HFFc6 (cell line): ENCODE measurements around the gene CLCA1. TPM values are rescaled to one million over a fixed set of nuclear protein-coding genes. Genes with fewer than 3 reads are reported as not detected.

Experiments
- DNase-seq: peaks from one replicate; pipeline ENCODE4 v3.0.0-alpha.2; 2018
- H3K27ac Mint-ChIP-seq: 2 replicates; pipeline ENCODE4 v1.8.0; 2020; ENCODE audit warnings: mild to moderate bottlenecking, mixed read lengths
- H3K27me3 Mint-ChIP-seq: 2 replicates; pipeline ENCODE4 v1.8.0; 2021; ENCODE audit warnings: mild to moderate bottlenecking, moderate library complexity, mixed read lengths; ENCODE audit not compliant: insufficient read depth
- H3K36me3 Mint-ChIP-seq: 2 replicates; pipeline ENCODE4 v1.8.0; 2021; ENCODE audit warnings: low read depth, mixed read lengths
- H3K4me1 Mint-ChIP-seq: 2 replicates; pipeline ENCODE4 v1.8.0; 2020; ENCODE audit warnings: low read depth, mixed read lengths
- H3K4me3 Mint-ChIP-seq: 2 replicates; pipeline ENCODE4 v1.8.0; 2020; ENCODE audit warnings: mild to moderate bottlenecking, moderate library complexity, mixed read lengths
- H3K9me3 Mint-ChIP-seq: 2 replicates; pipeline ENCODE4 v1.8.0; 2020; ENCODE audit warnings: mild to moderate bottlenecking, mixed read lengths
- total RNA-seq, 6 experiments: library from RNA; stranded (reverse); fragmentation: NEBNext Ultra II Directional; extraction: Animal tissue kit (Norgen Biotek cat#: 25700); gene quantifications; 2 replicates in 1 of 6; 3 replicates in 5 of 6; pipeline ENCODE4 v1.2.3, GENCODE V29; 2021
- TF ChIP-seq, protein P1 (sequence below): fragments of 200-600 bp; sonication (generic); IDR thresholded peaks from 2 replicates; pipeline ENCODE4 v1.5.0; 2021; ENCODE audit warnings: antibody characterized with exemption, mild to moderate bottlenecking

The CLCA1 gene
- total RNA-seq, 6 experiments from 2014 or later, result not detected

DNA sequence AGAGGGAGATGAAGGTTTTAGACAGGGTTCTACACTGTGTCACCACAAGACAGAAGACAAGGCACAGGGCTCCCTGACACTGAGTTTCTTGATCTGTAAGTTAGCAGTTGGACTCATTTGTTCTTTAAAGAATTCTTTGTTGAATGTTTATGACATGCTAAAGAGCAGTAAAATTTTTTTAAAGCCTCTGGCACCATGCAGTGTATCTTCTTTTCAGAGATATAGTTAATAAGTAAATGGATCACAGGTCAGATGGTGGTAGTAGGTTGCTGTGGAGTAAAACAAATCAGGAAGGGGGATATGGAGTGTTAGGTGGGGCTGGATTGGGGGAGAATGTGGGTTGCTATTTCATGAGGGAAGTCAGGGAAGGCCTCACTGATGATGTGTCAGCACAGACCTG lies 80.1 kb downstream of the CLCA1 start:
- Mint-ChIP-seq H3K4me3 (no peak overlapping the region), H3K9me3 (peaks cover under 1% of the 10 kb centered on the region; the same call in 1 of the 2 replicates), H3K36me3 (no peaks in the 10 kb centered on the region), H3K4me1 (no peaks in the 10 kb centered on the region), H3K27me3 (peaks cover 5% of the 10 kb centered on the region; the same call in 1 of the 2 replicates), H3K27ac (no peak overlapping the region)
- DNase-seq, result no peak
- TF ChIP-seq, protein P1, sequence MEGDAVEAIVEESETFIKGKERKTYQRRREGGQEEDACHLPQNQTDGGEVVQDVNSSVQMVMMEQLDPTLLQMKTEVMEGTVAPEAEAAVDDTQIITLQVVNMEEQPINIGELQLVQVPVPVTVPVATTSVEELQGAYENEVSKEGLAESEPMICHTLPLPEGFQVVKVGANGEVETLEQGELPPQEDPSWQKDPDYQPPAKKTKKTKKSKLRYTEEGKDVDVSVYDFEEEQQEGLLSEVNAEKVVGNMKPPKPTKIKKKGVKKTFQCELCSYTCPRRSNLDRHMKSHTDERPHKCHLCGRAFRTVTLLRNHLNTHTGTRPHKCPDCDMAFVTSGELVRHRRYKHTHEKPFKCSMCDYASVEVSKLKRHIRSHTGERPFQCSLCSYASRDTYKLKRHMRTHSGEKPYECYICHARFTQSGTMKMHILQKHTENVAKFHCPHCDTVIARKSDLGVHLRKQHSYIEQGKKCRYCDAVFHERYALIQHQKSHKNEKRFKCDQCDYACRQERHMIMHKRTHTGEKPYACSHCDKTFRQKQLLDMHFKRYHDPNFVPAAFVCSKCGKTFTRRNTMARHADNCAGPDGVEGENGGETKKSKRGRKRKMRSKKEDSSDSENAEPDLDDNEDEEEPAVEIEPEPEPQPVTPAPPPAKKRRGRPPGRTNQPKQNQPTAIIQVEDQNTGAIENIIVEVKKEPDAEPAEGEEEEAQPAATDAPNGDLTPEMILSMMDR, result no peak

Other genes starting within 250 kb of the CLCA1 start
- 10 to 100 TPM; 19.6 to 25.6 (median 21.0) TPM for gene ODF2L, start 72.6 kb upstream of the CLCA1 start, total RNA-seq
- under 1 TPM; 0.09 to 0.50 (median 0.18) TPM for gene CLCA2, start 44.8 kb upstream of the CLCA1 start, total RNA-seq
- under 1 TPM in 1 of 6 experiments, not detected in 5; 0.17 TPM for gene CLCA4, start 78.2 kb downstream of the CLCA1 start, total RNA-seq
- gene SH3GLB1, start 235.6 kb downstream of the CLCA1 start, total RNA-seq, result 100 to 1,000 TPM in 3 of 6 experiments, 10 to 100 TPM in 3; 91.0 to 102 (median 100) TPM